Measurements from ENCODE around the gene HSPG2. TPM values are rescaled to one million over a fixed set of nuclear protein-coding genes. Genes with fewer than 3 reads are reported as not detected.

The HSPG2 gene
- total and polyA plus RNA-seq, 2 of the 8 experiments (the other 6 are each of a cell fraction or from before 2014, with no cell fraction given) = 17.8 to 111 TPM

DNA sequence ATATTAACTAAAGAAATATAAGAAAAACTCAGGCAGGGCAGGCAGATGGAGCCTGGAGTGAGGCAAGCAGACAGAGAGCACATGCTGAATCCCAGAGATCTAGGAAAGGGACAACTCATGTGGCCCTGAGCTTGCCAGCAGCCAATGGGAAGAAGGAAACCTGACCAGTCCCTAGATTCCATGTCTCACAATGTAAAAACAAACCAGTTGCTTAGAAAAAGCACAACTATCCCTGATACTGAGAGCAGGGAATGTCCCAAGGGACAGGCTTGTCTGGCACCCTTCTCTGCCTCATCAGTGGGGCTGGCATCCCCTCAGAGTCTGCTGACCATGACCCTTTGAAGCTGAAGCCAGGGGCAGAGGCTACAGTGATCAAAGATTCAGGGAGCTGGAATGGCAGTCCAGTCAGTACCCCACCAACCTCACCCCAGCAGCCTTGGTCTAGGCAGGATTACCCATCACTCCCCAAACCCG lies 27.8 kb downstream of the HSPG2 start:
- Histone ChIP-seq H3K56ac (replicated peaks; ENCODE audit: insufficient read length, low read depth, low read length) (no peak overlapping the region), H3K36me3 (ENCODE audit: control insufficient read depth in 2 of 4, insufficient read depth in 4 of 4, low read length in 3 of 4) (no peaks in the 10 kb centered on the region; a peak in 1 of 8 replicates), H3K79me1 (ENCODE audit: low read depth, low read length) (no peaks in the 10 kb centered on the region; the same call in 1 of the 2 replicates), H2BK12ac (ENCODE audit: low read depth, low read length) (no peak overlapping the region), H2AFZ (ENCODE audit: low read length) (no peak overlapping the region), H3K9me3 (ENCODE audit: insufficient read depth in 2 of 2, low read depth in 1 of 2, low read length in 1 of 2) (no peaks in the 10 kb centered on the region), H3K79me2 (ENCODE audit: control insufficient read depth in 1 of 2, insufficient read depth in 2 of 2, low read length in 2 of 2) (peaks cover 0 to 2% of the 10 kb centered on the region in 2 experiments; a peak in 1 of 4 replicates), H3K18ac (ENCODE audit: extremely low read depth, low read length) (no peak overlapping the region), H2BK15ac (ENCODE audit: low read length) (no peak overlapping the region), H2BK120ac (replicated peaks; ENCODE audit: low read depth, low read length) (no peak overlapping the region), H4K5ac (ENCODE audit: insufficient read length, low read depth, low read length) (no peak overlapping the region), H3K9ac (replicated peaks in 1 of 4; ENCODE audit: extremely low read depth in 1 of 4, low read depth in 3 of 4, low read length in 3 of 4) (no peak overlapping the region), H3K23ac (ENCODE audit: insufficient read length) (no peak overlapping the region), H2BK5ac (ENCODE audit: low read depth, low read length) (peak overlapping the region; percentile 40), H4K8ac (ENCODE audit: extremely low read depth, insufficient read depth, low read length) (no peak overlapping the region), H3K4ac (replicated peaks; ENCODE audit: insufficient read length, low read depth, low read length) (peak overlapping the region; percentile 41), H3K27ac (ENCODE audit: low read depth, low read length) (peak overlapping the region; percentile 49; the same call in 1 of the 2 replicates), H4K91ac (replicated peaks; ENCODE audit: insufficient read length, low read length) (peak overlapping the region; percentile 9), H3K23me2 (ENCODE audit: low read depth, low read length) (peaks cover 2% of the 10 kb centered on the region; the same call in 1 of the 2 replicates), H3K4me2 (ENCODE audit: insufficient read depth in 1 of 2, low read depth in 2 of 2, low read length in 2 of 2) (no peak overlapping the region), H2AK5ac (ENCODE audit: low read depth, low read length) (no peak overlapping the region; the same call in 1 of the 2 replicates), H3K4me3 (ENCODE audit: extremely low read depth in 1 of 4, insufficient read depth in 2 of 4, low read depth in 3 of 4, low read length in 4 of 4) (no peak overlapping the region), H3K14ac (ENCODE audit: insufficient read length) (no peak overlapping the region), H3K27me3 (replicated peaks in 1 of 4; ENCODE audit: control insufficient read depth in 3 of 4, extremely low read depth in 1 of 4, insufficient read depth in 3 of 4, low read length in 3 of 4) (no peaks in the 10 kb centered on the region), H2BK20ac (ENCODE audit: low read length) (0 out of 2 replicates have a peak overlapping the region, but pooled peaks have one; percentile 15), H4K20me1 (replicated peaks in 1 of 2; ENCODE audit: control insufficient read depth in 1 of 2, insufficient read depth in 2 of 2, low read length in 2 of 2) (peaks cover 3 to 8% of the 10 kb centered on the region in 2 experiments), H3K4me1 (replicated peaks in 1 of 4; ENCODE audit: control insufficient read depth in 3 of 4, insufficient read depth in 4 of 4, low read length in 3 of 4) (peaks cover 15 to 44% (median 23%) of the 10 kb centered on the region in 4 experiments)
- 82% methylated on average over 1 of the region's 1 CpG; no CpG with 5 or more reads in 1 of the 2 experiments for WGBS, 2 experiments (ENCODE audit: extremely low coverage in 1 of 2, insufficient coverage in 1 of 2, insufficient read length in 1 of 2, insufficient replicate concordance in 2 of 2, low coverage in 1 of 2, low lambda C conversion rate in 2 of 2, missing lambda C conversion rate in 1 of 2)
- ChIA-PET CTCF (ENCODE audit: partially characterized antibody) (interaction anchor here (0.8 to 1.9 kb wide), 10 partner anchors 9 to 56 kb away, joined by 3 to 7 read pairs (median 4); no protein-coding TSS in a partner anchor), POLR2A (ENCODE audit: partially characterized antibody) (interaction anchor here (0.8 to 8.3 kb wide), 10 partner anchors 10 to 42 kb away, joined by 3 to 72 read pairs (median 4); partner anchors contain the start of gene HSPG2)
- FAIRE-seq = no peak
- DNase-seq (ENCODE audit: low read depth in 1 of 2, low spot score in 2 of 2) = no peak
- TF ChIP-seq BRCA1 (IDR thresholded peaks at IDR 0.05; ENCODE audit: low read depth, low read length) = no peak
- TF ChIP-seq CBX5 (IDR thresholded peaks at IDR 0.05; ENCODE audit: low read depth, low read length) = no peak
- no peak for TF ChIP-seq RFX5 (IDR thresholded peaks at IDR 0.05; ENCODE audit: borderline replicate concordance, low read depth, low read length)
- no peak for TF ChIP-seq NANOG (IDR thresholded peaks at IDR 0.05; ENCODE audit: insufficient read depth, low read depth, low read length, poor library complexity, severe bottlenecking)
- no peak for TF ChIP-seq CEBPB (IDR thresholded peaks at IDR 0.05; ENCODE audit: low read depth, low read length)
- TF ChIP-seq RBBP5 (IDR thresholded peaks at IDR 0.05; ENCODE audit: borderline replicate concordance, low read depth, low read length) = no peak
- TF ChIP-seq CREB1 (IDR thresholded peaks at IDR 0.05) = no peak
- no peak for TF ChIP-seq ZNF274 (IDR thresholded peaks at IDR 0.05; ENCODE audit: borderline replicate concordance, extremely low read depth, low read length)
- TF ChIP-seq HDAC2 (IDR thresholded peaks at IDR 0.05; ENCODE audit: borderline replicate concordance in 1 of 2, low read depth in 2 of 2, low read length in 2 of 2) = no peak
- no peak for TF ChIP-seq GTF2F1 (IDR thresholded peaks at IDR 0.05; ENCODE audit: borderline replicate concordance, low read depth, low read length)
- TF ChIP-seq GABPA (IDR thresholded peaks at IDR 0.05; ENCODE audit: borderline replicate concordance, insufficient read depth, low read length) = no peak
- TF ChIP-seq JUND (IDR thresholded peaks at IDR 0.05; ENCODE audit: low read length) = no peak
- no peak for TF ChIP-seq SIX5 (IDR thresholded peaks at IDR 0.05; ENCODE audit: low read depth, low read length)
- TF ChIP-seq YY1 (IDR thresholded peaks at IDR 0.05; ENCODE audit: low read depth, low read length) = no peak
